Activated CD8-positive, alpha-beta T cell treated with anti-CD3 and anti-CD28 coated beads for 36 hours (primary cell): Measurements from ENCODE around the gene RYR2. TPM values are rescaled to one million over a fixed set of nuclear protein-coding genes. Genes with fewer than 3 reads are reported as not detected.
A peak's percentile ranks its signal among the peaks of the same experiment; 100 is the strongest.

ENCODE experiments used
- ATAC-seq: fragments of 200-7000 bp; cut with Tn5 transposase; one replicate; pipeline ENCODE4 v1.10.0; 2021; ENCODE audit warnings: mild to moderate bottlenecking, moderate library complexity
- CTCF ChIA-PET: fragments of 350-600 bp; sonication (Branson Sonifier 250); formaldehyde crosslinking; loops from one replicate; lab custom pipeline; 2021; ENCODE audit warnings: antibody characterized with exemption; lab: Charles Lee
- POLR2A ChIA-PET: fragments of 350-600 bp; sonication (Branson Sonifier 250); formaldehyde crosslinking; loops from one replicate; lab custom pipeline; 2021; ENCODE audit warnings: antibody characterized with exemption; lab: Charles Lee
- DNase-seq: peaks from one replicate; pipeline ENCODE4 v3.0.0-alpha.2; 2020
- H3K27ac Mint-ChIP-seq: one replicate; pipeline ENCODE4 v1.8.0; 2021; ENCODE audit warnings: mild to moderate bottlenecking, mixed read lengths
- H3K27me3 Mint-ChIP-seq: one replicate; pipeline ENCODE4 v1.8.0; 2021; ENCODE audit warnings: mixed read lengths
- H3K36me3 Mint-ChIP-seq: one replicate; pipeline ENCODE4 v1.8.0; 2021; ENCODE audit warnings: low read depth, mixed read lengths
- H3K4me1 Mint-ChIP-seq: one replicate; pipeline ENCODE4 v1.8.0; 2021; ENCODE audit warnings: low read depth, mixed read lengths
- H3K4me3 Mint-ChIP-seq: one replicate; pipeline ENCODE4 v1.8.0; 2021; ENCODE audit warnings: mild to moderate bottlenecking, moderate library complexity, mixed read lengths
- H3K9me3 Mint-ChIP-seq: one replicate; pipeline ENCODE4 v1.8.0; 2021; ENCODE audit warnings: mixed read lengths
- intact Hi-C: fragments of 100-400 bp; cut with micrococcal nuclease; formaldehyde crosslinking; loops from one replicate; pipeline ENCODE4 v1.10.0; 2022
- total RNA-seq, 2 experiments: library from RNA; stranded (reverse); gene quantifications; one replicate each; pipeline ENCODE4 v1.2.3, GENCODE V29; 2021
- TF ChIP-seq, protein P1 (sequence below): fragments of 200-600 bp; IDR thresholded peaks from one replicate; pipeline ENCODE4 v1.8.0; 2022; ENCODE audit warnings: antibody characterized with exemption, mild to moderate bottlenecking

RYR2 gene
- total RNA-seq, 2 experiments from 2014 or later = 0.02 TPM

- POLR2A ChIA-PET = interaction anchor here (0.6 kb wide), 1 partner anchor 742 kb away, joined by 3 read pairs; no protein-coding TSS in a partner anchor
- no peak overlapping the region for H3K4me3 Mint-ChIP-seq
- DNase-seq (no peak), ATAC-seq (no peak)
- no peak overlapping the region for H3K27ac Mint-ChIP-seq
- no peaks in the 10 kb centered on the region for H3K4me1 Mint-ChIP-seq
- CTCF ChIA-PET = interaction anchor here (1.3 kb wide), 1 partner anchor 19 kb away, joined by 3 read pairs; no protein-coding TSS in a partner anchor
- TF ChIP-seq, protein P1, sequence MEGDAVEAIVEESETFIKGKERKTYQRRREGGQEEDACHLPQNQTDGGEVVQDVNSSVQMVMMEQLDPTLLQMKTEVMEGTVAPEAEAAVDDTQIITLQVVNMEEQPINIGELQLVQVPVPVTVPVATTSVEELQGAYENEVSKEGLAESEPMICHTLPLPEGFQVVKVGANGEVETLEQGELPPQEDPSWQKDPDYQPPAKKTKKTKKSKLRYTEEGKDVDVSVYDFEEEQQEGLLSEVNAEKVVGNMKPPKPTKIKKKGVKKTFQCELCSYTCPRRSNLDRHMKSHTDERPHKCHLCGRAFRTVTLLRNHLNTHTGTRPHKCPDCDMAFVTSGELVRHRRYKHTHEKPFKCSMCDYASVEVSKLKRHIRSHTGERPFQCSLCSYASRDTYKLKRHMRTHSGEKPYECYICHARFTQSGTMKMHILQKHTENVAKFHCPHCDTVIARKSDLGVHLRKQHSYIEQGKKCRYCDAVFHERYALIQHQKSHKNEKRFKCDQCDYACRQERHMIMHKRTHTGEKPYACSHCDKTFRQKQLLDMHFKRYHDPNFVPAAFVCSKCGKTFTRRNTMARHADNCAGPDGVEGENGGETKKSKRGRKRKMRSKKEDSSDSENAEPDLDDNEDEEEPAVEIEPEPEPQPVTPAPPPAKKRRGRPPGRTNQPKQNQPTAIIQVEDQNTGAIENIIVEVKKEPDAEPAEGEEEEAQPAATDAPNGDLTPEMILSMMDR = no peak
- H3K27me3 Mint-ChIP-seq = peaks cover 3% of the 10 kb centered on the region
- intact Hi-C loops = no loop called here
- H3K9me3 Mint-ChIP-seq = no peaks in the 10 kb centered on the region
- no peaks in the 10 kb centered on the region for H3K36me3 Mint-ChIP-seq
Measured at GRCh38 chr1:237542525-237543418, 500.8 kb downstream of the RYR2 start.

DNA sequence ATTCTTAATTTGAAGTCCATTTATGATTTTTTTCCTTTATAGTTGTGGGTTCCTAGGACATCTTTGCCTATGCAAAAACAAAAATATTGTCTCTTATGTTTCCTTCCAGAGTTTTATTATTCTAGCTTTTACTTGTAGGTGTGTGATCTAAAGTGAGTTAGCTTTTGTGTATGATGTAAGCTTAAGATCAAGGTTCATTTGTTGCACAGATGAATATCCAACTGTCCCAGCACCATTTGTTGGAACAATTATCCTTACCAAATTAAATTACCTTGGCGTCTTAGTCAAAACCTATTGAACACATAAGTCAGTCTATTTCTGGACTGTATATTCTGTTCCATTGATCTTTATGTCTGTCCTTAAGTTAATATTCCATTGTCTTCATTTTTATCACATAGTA is 511.1 kb downstream of the RYR2 start:
- no peak for ATAC-seq
- H3K9me3 Mint-ChIP-seq = no peaks in the 10 kb centered on the region
- CTCF ChIA-PET = interaction anchor here (1.8 kb wide), 1 partner anchor 9 kb away, joined by 3 read pairs; no protein-coding TSS in a partner anchor

GRCh38 chr1:237556911-237557310 is 514.9 kb downstream of the RYR2 start:
- intact Hi-C loops = no loop called here
- no peak overlapping the region for H3K4me3 Mint-ChIP-seq
- POLR2A ChIA-PET = no interaction called here
- CTCF ChIA-PET = no interaction called here
- no peak overlapping the region for H3K27ac Mint-ChIP-seq
- no peaks in the 10 kb centered on the region for H3K36me3 Mint-ChIP-seq
- H3K4me1 Mint-ChIP-seq = no peaks in the 10 kb centered on the region
- TF ChIP-seq, protein P1 = no peak
- H3K27me3 Mint-ChIP-seq = peaks cover 13% of the 10 kb centered on the region
- H3K9me3 Mint-ChIP-seq = peaks cover 2% of the 10 kb centered on the region
- DNase-seq = no peak
- ATAC-seq = no peak

More for the DNA sequence above, 511.1 kb downstream of the RYR2 start:
- intact Hi-C loops = no loop called here
- no peak overlapping the region for H3K27ac Mint-ChIP-seq
- H3K27me3 Mint-ChIP-seq = peaks cover 1% of the 10 kb centered on the region
- H3K4me1 Mint-ChIP-seq = no peaks in the 10 kb centered on the region
- TF ChIP-seq, protein P1 = no peak
- POLR2A ChIA-PET = no interaction called here
- H3K36me3 Mint-ChIP-seq = no peaks in the 10 kb centered on the region
- no peak overlapping the region for H3K4me3 Mint-ChIP-seq
- no peak for DNase-seq

DNA sequence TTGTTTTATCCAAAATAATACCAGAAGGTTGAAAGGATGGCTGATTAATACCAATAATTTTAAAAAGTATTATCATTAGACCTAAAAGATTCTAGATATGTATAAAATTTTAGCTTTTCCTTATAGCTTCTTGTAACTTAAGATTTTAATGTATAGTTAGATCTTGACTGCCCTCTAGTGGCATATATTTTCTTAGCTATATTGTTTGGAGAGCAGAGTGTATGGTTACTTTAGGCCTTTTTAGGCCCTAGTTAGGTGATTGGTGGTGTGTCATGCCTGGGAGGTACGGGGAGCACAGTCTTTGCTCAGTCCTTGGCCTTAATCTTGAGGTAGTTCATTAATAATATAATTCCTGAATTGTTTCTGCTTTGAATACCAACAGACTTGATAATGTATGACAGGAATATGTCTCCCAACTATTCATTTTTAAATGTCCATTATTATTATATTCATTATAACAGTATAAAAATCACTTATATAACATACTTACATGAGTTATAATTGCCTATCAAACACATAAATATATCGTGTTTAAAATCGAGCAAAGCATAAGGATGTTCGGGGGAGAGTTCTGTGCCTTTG is 520.3 kb downstream of the RYR2 start:
- H3K9me3 Mint-ChIP-seq = peaks cover 2% of the 10 kb centered on the region
- intact Hi-C loops = no loop called here
- no peaks in the 10 kb centered on the region for H3K36me3 Mint-ChIP-seq
- H3K27me3 Mint-ChIP-seq = peaks cover 12% of the 10 kb centered on the region
- POLR2A ChIA-PET = no interaction called here
- DNase-seq (peak; percentile 4), ATAC-seq (peak; percentile 70)
- no peak overlapping the region for H3K4me3 Mint-ChIP-seq
- H3K27ac Mint-ChIP-seq = no peak overlapping the region
- CTCF ChIA-PET = interaction anchor here (0.5 to 1.6 kb wide), 13 partner anchors 8 to 803 kb away, joined by 3 to 6 read pairs (median 3); no protein-coding TSS in a partner anchor
- TF ChIP-seq, protein P1 = peak; percentile 42
- no peaks in the 10 kb centered on the region for H3K4me1 Mint-ChIP-seq

DNA sequence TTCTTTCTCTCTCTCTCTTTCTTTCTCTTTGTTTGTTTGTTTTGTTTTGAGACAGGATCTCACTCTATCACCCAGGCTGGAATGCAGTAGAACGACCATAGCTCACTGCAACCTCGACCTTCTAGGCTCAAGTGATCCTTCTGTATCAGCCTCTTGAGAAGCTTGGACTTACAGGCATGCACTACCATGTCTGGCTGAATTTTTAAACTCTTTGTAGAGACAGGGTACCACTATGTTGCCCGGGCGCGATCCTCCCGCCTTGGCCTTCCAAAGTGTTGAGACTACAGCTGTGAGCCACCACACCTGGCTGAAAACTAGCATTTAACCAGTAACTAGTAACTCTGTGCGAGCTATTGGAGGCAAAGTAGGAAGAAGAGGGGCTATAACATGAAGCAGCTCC is 523.3 kb downstream of the RYR2 start:
- Mint-ChIP-seq H3K9me3 (no peaks in the 10 kb centered on the region), H3K27ac (no peak overlapping the region), H3K27me3 (peaks cover 9% of the 10 kb centered on the region), H3K4me1 (no peaks in the 10 kb centered on the region), H3K36me3 (no peaks in the 10 kb centered on the region), H3K4me3 (no peak overlapping the region)
- TF ChIP-seq, protein P1 = no peak
- DNase-seq = no peak
- intact Hi-C loops = no loop called here
- ChIA-PET POLR2A (no interaction called here), CTCF (no interaction called here)
- ATAC-seq = no peak
